BLaER1 (cell line): ENCODE measurements around the gene PPP1R15A.

ENCODE experiments used
- H3K27ac ChIP-seq: shearing (Covaris generic); formaldehyde crosslinking; 2 replicates; pipeline ENCODE4 v1.8.1; 2022
- H3K27me3 ChIP-seq: shearing (Covaris generic); formaldehyde crosslinking; 2 replicates; pipeline ENCODE4 v1.8.1; 2022
- H3K36me3 ChIP-seq: shearing (Covaris generic); formaldehyde crosslinking; 2 replicates; pipeline ENCODE4 v1.8.1; 2022
- H3K4me1 ChIP-seq: shearing (Covaris generic); formaldehyde crosslinking; 2 replicates; pipeline ENCODE4 v1.8.1; 2022
- H3K4me2 ChIP-seq: shearing (Covaris generic); formaldehyde crosslinking; 2 replicates; pipeline ENCODE4 v1.8.1; 2022
- H3K4me3 ChIP-seq: shearing (Covaris generic); formaldehyde crosslinking; 2 replicates; pipeline ENCODE4 v1.8.1; 2022
- H3K9ac ChIP-seq: shearing (Covaris generic); formaldehyde crosslinking; 2 replicates; pipeline ENCODE4 v1.8.1; 2022
- H3K9me3 ChIP-seq: shearing (Covaris generic); formaldehyde crosslinking; 2 replicates; pipeline ENCODE4 v1.8.1; 2022
- H4K20me1 ChIP-seq: shearing (Covaris generic); formaldehyde crosslinking; 2 replicates; pipeline ENCODE4 v1.8.1; 2022
- Cebpa-rat ChIP-seq: shearing (Covaris generic); IDR thresholded peaks from 2 replicates; pipeline ENCODE4 v1.8.1; 2022

PPP1R15A gene

DNA sequence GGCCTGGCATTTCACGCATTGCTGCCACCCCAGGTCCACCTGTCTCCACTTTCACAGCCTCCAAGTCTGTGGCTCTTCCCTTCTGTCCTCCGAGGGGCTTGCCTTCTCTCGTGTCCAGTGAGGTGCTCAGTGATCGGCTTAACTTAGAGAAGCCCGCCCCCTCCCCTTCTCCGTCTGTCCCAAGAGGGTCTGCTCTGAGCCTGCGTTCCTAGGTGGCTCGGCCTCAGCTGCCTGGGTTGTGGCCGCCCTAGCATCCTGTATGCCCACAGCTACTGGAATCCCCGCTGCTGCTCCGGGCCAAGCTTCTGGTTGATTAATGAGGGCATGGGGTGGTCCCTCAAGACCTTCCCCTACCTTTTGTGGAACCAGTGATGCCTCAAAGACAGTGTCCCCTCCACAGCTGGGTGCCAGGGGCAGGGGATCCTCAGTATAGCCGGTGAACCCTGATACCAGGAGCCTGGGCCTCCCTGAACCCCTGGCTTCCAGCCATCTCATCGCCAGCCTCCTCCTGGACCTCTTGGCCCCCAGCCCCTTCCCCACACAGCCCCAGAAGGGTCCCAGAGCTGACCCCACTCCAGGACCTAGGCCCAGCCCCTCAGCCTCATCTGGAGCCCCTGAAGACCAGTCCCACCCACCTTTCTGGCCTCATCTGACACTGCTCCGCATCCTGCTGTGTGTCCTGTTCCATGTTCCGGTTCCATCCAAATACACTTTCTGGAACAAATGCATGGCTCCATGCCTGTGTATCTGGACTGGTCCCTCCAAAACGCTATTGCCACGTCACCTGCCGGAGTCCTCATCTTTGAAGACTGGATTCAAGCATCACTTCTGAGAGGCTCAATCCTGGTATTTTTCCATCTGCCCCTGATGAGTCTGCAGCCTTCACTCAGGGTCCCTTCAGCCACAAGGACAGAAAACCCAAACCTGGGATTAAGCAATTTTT lies 50.6 kb downstream of the PPP1R15A start:
- Histone ChIP-seq H3K4me3 (no peak overlapping the region), H4K20me1 (no peaks in the 10 kb centered on the region), H3K4me2 (no peak overlapping the region), H3K27me3 (no peaks in the 10 kb centered on the region), H3K9me3 (no peaks in the 10 kb centered on the region), H3K4me1 (peaks cover 10% of the 10 kb centered on the region), H3K9ac (no peak overlapping the region), H3K36me3 (peaks cover 56% of the 10 kb centered on the region), H3K27ac (no peak overlapping the region)
- no peak for TF ChIP-seq Cebpa-rat

DNA sequence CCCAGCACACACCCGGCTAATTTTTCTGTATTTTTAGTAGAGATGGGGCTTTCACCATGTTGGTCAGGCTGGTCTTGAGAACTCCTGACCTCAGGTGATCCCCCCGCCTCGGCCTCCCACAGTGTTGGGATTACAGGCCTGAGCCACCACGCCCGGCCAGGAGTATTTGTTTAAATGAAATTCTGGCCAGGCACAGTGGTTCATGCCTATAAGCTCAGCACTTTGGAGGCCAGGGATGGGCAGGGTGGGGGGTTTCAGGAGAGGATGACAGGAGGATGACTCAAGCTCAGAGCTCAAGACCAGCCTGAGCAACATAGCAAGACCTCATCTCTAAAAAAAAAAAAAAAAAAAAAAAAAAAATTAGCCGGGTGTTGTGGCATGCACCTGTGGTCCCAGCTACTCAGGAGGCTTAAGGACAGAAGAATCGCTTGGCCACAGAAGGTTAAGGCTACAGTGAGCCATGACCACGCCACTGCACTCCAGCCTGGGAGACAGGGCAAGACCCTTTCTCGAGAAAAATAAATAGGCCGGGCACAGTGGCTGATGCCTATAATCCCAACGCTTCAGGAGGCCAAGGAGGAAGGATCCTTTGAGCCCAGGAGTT lies 53.1 kb downstream of the PPP1R15A start:
- H3K36me3 ChIP-seq, result peaks cover 31% of the 10 kb centered on the region
- no peaks in the 10 kb centered on the region for H3K27me3 ChIP-seq
- no peak overlapping the region for H3K9ac ChIP-seq
- no peak overlapping the region for H3K4me2 ChIP-seq
- H3K27ac ChIP-seq, result no peak overlapping the region
- H4K20me1 ChIP-seq, result no peaks in the 10 kb centered on the region
- no peaks in the 10 kb centered on the region for H3K9me3 ChIP-seq
- TF ChIP-seq Cebpa-rat, result no peak
- no peak overlapping the region for H3K4me3 ChIP-seq
- H3K4me1 ChIP-seq, result no peaks in the 10 kb centered on the region
